Neural cell (in vitro differentiated cells): ENCODE data around the gene MYLK. TPM values are rescaled to one million over a fixed set of nuclear protein-coding genes. Genes with fewer than 3 reads are reported as not detected.
A peak's percentile ranks its signal among the peaks of the same experiment; 100 is the strongest.

Experiments
- H2AFZ ChIP-seq: fragments of 200-600, 300-800 bp; sonication (generic), shearing (Covaris generic); 2 replicates; pipeline ENCODE4 v1.6.0; 2014; ENCODE audit warnings: low read depth, mild to moderate bottlenecking, antibody characterized with exemption, low read length, moderate library complexity
- H3F3A ChIP-seq: fragments of 200-600 bp; shearing (Covaris generic); 2 replicates; pipeline ENCODE4 v1.6.1; 2016; ENCODE audit warnings: mild to moderate bottlenecking, moderate library complexity, mixed read lengths, antibody characterized with exemption, low read length; ENCODE audit not compliant: insufficient read depth, poor library complexity, severe bottlenecking
- H3K27ac ChIP-seq: fragments of 200-600, 300-800 bp; sonication (generic), shearing (Covaris generic); 2 replicates; pipeline ENCODE4 v1.5.1; 2014; ENCODE audit warnings: mild to moderate bottlenecking, low read length, moderate library complexity
- H3K27me3 ChIP-seq: fragments of 300-800, 200-600 bp; sonication (generic), shearing (Covaris generic); 2 replicates; pipeline ENCODE4 v1.6.0; 2014; ENCODE audit warnings: mild to moderate bottlenecking, low read depth, low read length, moderate library complexity; ENCODE audit not compliant: insufficient read depth
- H3K36me3 ChIP-seq: fragments of 300-800, 200-600 bp; sonication (generic), shearing (Covaris generic); 2 replicates; pipeline ENCODE4 v1.5.1; 2014; ENCODE audit warnings: mild to moderate bottlenecking, antibody characterized with exemption, low read length, moderate library complexity; ENCODE audit not compliant: insufficient read depth
- H3K4me2 ChIP-seq: fragments of 300-800, 200-600 bp; sonication (generic), shearing (Covaris generic); 2 replicates; pipeline ENCODE4 v1.6.0; 2014; ENCODE audit warnings: mild to moderate bottlenecking, low read length
- H3K4me3 ChIP-seq: fragments of 300-800, 200-600 bp; sonication (generic), shearing (Covaris generic); 2 replicates; pipeline ENCODE4 v1.5.1; 2014; ENCODE audit warnings: mild to moderate bottlenecking, low read length, moderate library complexity
- H3K79me2 ChIP-seq: fragments of 200-600 bp; shearing (Covaris generic); replicated peaks from 2 replicates; pipeline ENCODE4 v1.6.0; 2014; ENCODE audit warnings: mild to moderate bottlenecking, low read length, moderate library complexity; ENCODE audit not compliant: insufficient read depth
- H3K9ac ChIP-seq: fragments of 300-800, 200-600 bp; sonication (generic), shearing (Covaris generic); 2 replicates; pipeline ENCODE4 v1.6.1; 2016; ENCODE audit warnings: mild to moderate bottlenecking, low read length, mixed read lengths
- H3K9me2 ChIP-seq: fragments of 200-600 bp; shearing (Covaris generic); 2 replicates; pipeline ENCODE4 v1.6.1; 2016; ENCODE audit warnings: mild to moderate bottlenecking, low read length, mixed read lengths; ENCODE audit not compliant: insufficient read depth
- H3K9me3 ChIP-seq: fragments of 200-600, 300-800 bp; sonication (generic), shearing (Covaris generic); 2 replicates; pipeline ENCODE4 v1.6.1; 2016; ENCODE audit warnings: mild to moderate bottlenecking, mixed run types, low read length, moderate library complexity, mixed read lengths
- H4K20me1 ChIP-seq: fragments of 200-600 bp; shearing (Covaris generic); 2 replicates; pipeline ENCODE4 v1.6.1; 2016; ENCODE audit warnings: mild to moderate bottlenecking, mixed run types; ENCODE audit not compliant: insufficient read depth
- CTCF ChIP-seq: fragments of 450-650 bp; IDR thresholded peaks from 2 replicates; pipeline ENCODE4 v1.5.1; 2014; ENCODE audit warnings: antibody characterized with exemption, mild to moderate bottlenecking, moderate library complexity; ENCODE audit not compliant: poor library complexity, severe bottlenecking
- EP300 ChIP-seq: fragments of 450-650 bp; conservative IDR thresholded peaks from 2 replicates; pipeline ENCODE4 v1.6.1; 2014; ENCODE audit warnings: antibody characterized with exemption, mild to moderate bottlenecking, moderate library complexity; ENCODE audit not compliant: poor library complexity, severe bottlenecking
- EZH2 ChIP-seq: fragments of 200-600, 300-800 bp; shearing (Covaris generic), sonication (generic); IDR thresholded peaks from 2 replicates; pipeline ENCODE4 v1.6.1; 2014; ENCODE audit warnings: antibody characterized with exemption, low read length, borderline replicate concordance, mild to moderate bottlenecking; ENCODE audit not compliant: insufficient read depth, poor library complexity, severe bottlenecking
- MXI1 ChIP-seq: fragments of 450-650 bp; conservative IDR thresholded peaks from 2 replicates; pipeline ENCODE4 v1.6.1; 2014; ENCODE audit warnings: antibody characterized with exemption, mild to moderate bottlenecking; ENCODE audit not compliant: poor library complexity, severe bottlenecking
- POLR2AphosphoS5 ChIP-seq: IDR thresholded peaks from 2 replicates; pipeline ENCODE4 v1.6.1; 2012
- RAD21 ChIP-seq: fragments of 450-650 bp; conservative IDR thresholded peaks from 2 replicates; pipeline ENCODE4 v1.6.1; 2014; ENCODE audit warnings: antibody characterized with exemption, mild to moderate bottlenecking, moderate library complexity
- REST ChIP-seq: IDR thresholded peaks from 2 replicates; pipeline ENCODE4 v1.6.1; 2012; ENCODE audit warnings: borderline replicate concordance
- SMC3 ChIP-seq: fragments of 450-650 bp; conservative IDR thresholded peaks from 2 replicates; pipeline ENCODE4 v1.6.1; 2014; ENCODE audit warnings: antibody characterized with exemption, mild to moderate bottlenecking, moderate library complexity; ENCODE audit not compliant: poor library complexity
- TAF1 ChIP-seq: IDR thresholded peaks from 2 replicates; pipeline ENCODE4 v1.6.1; 2012; ENCODE audit warnings: low read depth
- polyA plus RNA-seq: library from polyadenylated mRNA; depleted of rRNA; stranded (reverse); fragments of >200 nt; gene quantifications from 2 replicates; pipeline ENCODE4 v1.2.3, GENCODE V29; 2014

MYLK gene
- polyA plus RNA-seq, 1 donor from 2014 or later, result 0.43 TPM

GRCh38 chr3:123877466-123877865 is 6.7 kb downstream of the MYLK start (continued):
- TF ChIP-seq REST, result no peak

GRCh38 chr3:123876858-123877257 is 7.3 kb downstream of the MYLK start:
- no peak for TF ChIP-seq REST
- TF ChIP-seq TAF1, result no peak
- TF ChIP-seq MXI1, result no peak
- TF ChIP-seq EP300, result peak; percentile 38
- TF ChIP-seq CTCF, result peak; percentile 48
- TF ChIP-seq RAD21, result peak; percentile 34
- Histone ChIP-seq H3F3A (no peaks in the 10 kb centered on the region), H3K79me2 (no peaks in the 10 kb centered on the region), H3K9ac (no peak overlapping the region), H3K4me3 (no peak overlapping the region), H3K9me2 (no peaks in the 10 kb centered on the region), H3K4me2 (no peak overlapping the region), H3K27me3 (no peaks in the 10 kb centered on the region), H3K36me3 (no peaks in the 10 kb centered on the region), H3K9me3 (no peaks in the 10 kb centered on the region), H2AFZ (no peak overlapping the region), H4K20me1 (no peaks in the 10 kb centered on the region), H3K27ac (no peak overlapping the region)

- H4K20me1 ChIP-seq, result no peaks in the 10 kb centered on the region
- H2AFZ ChIP-seq, result no peak overlapping the region
- H3K4me2 ChIP-seq, result no peak overlapping the region
- H3K27ac ChIP-seq, result no peak overlapping the region
- no peaks in the 10 kb centered on the region for H3K9me2 ChIP-seq
- no peak overlapping the region for H3K9ac ChIP-seq
- no peak overlapping the region for H3K4me3 ChIP-seq
- H3K36me3 ChIP-seq, result no peaks in the 10 kb centered on the region
- H3K27me3 ChIP-seq, result no peaks in the 10 kb centered on the region
- TF ChIP-seq EP300 (no peak), TAF1 (no peak), SMC3 (no peak), CTCF (no peak), REST (no peak), MXI1 (no peak), EZH2 (no peak), POLR2AphosphoS5 (no peak), RAD21 (no peak)
- H3K79me2 ChIP-seq, result no peaks in the 10 kb centered on the region
- no peaks in the 10 kb centered on the region for H3K9me3 ChIP-seq
- no peaks in the 10 kb centered on the region for H3F3A ChIP-seq
Measured at GRCh38 chr3:123872621-123873020, 11.5 kb downstream of the MYLK start.
